Amniotic stem cell (primary cell): Measurements from ENCODE around the gene PRSS2.
"Not testable (repeated sequence)": the region's sequence is repeated elsewhere in the genome, so short reads cannot be mapped to it uniquely, and the experiment has no call there.

Experiments used
- DNase-seq: peaks from one replicate; lab custom pipeline; 2025; lab: John Stamatoyannopoulos, UW

The PRSS2 gene

DNA sequence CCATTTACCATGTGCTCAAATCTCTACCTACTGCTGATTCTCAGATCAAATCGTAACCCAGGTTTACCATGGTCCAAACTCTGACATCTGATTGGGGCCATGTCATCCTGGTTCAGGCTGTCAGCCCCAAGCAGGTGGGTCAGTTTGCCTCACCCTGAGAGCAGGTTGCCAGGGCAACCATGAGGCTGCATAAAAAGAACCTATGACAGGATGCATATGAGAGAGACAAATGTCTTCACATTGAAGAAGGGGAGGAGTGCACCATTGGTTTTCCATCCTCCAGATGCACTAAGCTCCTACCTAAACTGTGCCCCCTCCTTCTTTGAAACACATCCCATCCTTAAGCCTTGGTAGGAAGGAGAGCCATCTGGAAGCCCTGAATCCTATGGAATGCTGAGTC, 11.3 kb upstream of the PRSS2 start:
- DNase-seq = no peak

DNA sequence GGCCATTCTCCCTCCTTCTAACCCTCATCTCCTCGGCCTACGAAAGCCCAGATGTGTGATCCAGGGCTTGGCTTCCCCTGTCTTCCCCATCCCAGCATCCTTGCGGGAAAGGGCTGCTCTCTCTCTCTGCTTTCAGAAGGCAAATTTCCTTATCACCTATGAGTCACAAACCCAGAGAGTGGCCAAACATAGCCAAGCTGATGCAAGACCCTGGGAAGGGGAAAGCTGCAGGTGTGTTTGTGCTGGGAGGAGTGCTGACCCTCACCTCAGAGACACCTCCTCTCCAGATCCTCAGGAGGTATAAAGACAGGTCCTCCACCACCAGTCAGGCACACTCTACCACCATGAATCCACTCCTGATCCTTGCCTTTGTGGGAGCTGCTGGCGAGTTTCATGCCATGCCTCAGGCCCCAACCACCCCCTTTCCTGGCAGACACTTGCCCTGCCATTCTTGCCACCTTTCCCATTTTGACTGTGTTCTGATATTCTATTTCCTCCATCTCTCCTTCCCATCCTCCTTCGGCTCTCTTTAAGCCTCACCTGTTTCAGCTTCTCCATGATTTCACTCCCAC, 10.6 kb upstream of the PRSS2 start:
- no peak for DNase-seq

DNA sequence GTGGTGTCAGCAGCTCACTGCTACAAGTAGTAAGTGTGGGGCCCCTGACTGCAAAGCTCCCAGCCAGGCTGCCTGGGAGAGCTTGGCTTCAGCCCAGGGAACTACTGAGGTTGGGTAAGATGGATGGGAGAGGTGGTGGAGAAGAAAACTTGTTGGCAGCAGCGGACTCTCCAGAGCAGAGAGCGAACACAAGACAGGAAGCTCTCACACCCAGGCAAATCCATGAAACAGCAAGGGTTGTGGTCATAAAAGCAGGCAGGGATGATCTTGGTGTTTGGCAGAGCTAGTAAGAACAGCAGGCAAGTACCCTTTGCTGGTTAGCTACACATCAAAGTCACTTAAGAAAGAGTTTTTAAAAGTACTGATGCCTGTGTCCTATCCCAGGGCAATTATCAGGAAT, 9.2 kb upstream of the PRSS2 start:
- not testable (repeated sequence) for DNase-seq

DNA sequence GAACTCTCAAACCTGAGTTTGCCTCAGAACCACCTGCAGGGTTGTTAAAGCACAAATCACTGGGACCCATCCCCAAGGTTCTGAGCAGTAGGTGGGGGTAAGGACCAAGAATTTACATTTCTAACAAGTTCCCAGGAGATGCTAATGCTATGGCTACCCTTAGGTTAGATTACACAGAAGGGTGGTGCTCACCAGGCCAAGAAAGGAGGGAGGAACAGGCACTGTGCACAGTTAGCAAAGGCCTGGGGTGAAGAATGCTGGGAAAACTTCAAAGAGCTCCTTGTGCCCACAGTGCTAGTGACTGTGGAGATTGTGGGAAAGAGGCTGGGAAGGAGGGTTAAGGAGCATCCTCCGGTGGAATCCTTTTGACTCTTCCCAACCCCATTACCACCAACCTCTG, 8.7 kb upstream of the PRSS2 start:
- DNase-seq = no peak

DNA sequence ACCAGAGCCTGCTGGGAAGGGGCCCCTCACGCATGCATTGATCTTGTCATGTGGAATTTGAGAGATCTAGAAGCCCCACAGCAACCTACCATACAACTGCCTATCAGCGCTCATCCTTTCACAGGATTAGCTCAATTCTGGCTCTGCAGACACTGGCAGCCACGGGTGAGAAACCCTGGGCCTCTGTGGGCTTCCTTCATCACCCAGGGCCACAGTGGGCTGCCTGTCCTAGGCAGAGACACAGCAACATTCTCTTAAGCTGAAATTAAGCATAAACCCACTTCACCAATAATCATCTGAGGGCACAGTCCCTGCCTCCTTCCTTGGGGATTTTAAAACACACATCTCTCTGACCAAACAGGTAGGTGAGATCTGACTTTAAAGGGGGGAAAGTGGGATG, 3.3 kb upstream of the PRSS2 start:
- DNase-seq = no peak

DNA sequence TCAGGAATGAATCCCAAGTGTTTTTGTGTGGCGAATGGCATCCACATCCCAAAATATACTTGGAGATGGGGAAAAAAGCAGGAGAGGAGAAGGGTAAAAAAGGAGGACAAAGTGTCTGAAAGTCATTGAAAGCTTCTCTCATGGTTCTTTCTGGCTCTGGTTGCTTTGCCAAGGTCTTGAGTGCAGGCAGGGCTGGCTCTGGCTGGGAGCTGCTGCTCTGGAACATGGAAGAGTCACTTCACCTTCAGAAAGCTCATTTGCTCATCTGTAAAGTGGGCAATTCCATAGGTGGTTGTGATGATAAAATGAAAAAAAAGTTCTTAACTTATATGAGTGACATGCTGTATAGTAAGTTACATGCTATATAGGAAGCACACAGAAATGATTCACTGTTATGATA, 2.9 kb upstream of the PRSS2 start:
- no peak for DNase-seq

DNA sequence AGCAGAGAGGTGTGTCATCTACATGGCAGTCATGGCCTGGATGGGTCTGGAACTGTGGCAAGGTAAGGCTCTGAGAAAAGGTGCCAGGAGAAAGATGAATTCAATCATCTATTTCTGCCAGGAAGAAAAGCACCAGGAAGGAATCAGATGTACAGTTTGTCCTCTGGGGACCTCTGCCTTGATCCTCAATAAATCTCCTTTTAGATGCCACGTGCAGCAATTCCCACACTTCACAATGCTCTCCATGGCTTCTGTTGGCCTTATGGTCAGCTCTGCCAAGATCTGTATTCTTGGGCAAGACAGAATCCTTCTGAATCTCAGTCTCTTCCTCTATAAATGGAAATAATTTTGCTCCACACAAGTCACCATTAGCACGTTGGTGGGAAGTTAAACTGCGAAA, 1.9 kb upstream of the PRSS2 start:
- not testable (repeated sequence) for DNase-seq

DNA sequence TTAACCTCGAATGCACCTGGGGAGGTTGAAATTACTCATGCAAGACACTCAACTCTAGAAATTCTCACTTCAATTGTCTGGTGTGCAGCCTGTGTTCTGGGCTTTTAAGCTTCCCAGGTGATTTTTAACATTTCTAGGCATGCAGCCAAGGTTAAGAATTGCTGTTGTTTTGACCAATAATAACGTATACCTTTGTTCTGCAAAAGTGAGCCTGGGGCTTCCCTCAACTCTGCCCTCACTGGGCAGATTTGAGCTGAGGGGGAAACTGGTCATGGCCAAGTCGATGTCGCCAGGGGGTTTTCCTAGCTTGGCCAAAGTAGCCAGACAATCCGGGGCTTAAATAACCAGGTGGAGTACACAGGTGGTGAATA, 568 bp downstream of the PRSS2 start:
- DNase-seq = no peak

DNA sequence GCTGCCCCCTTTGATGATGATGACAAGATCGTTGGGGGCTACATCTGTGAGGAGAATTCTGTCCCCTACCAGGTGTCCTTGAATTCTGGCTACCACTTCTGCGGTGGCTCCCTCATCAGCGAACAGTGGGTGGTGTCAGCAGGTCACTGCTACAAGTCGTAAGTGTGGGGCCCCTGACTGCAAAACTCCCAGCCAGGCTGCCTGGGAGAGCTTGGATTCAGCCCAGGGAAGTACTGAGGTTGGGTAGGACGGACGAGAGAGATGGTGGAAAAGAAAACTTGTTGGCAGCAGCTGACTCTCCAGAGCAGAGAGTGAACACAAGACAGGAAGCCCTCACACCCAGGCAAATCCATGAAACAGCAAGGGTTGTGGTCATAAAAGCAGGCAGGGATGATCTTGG, 1.3 kb downstream of the PRSS2 start:
- DNase-seq = no peak

DNA sequence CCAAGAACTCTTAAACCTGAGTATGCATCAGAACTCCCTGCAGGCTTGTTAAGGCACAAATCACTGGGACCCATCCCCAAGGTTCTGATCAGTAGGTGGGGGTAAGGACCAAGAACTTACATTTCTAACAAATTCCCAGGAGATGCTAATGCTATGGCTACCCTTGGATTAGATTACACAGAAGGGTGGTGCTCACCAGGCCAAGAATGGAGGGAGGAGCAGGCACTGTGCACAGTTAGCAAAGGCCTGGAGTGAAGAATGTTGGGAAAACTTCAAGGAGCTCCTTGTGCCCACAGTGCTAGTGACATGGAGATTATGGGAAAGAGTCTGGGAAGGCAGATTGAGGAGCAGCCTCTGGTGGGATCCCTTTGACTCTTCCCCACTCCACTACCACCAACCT, 1.9 kb downstream of the PRSS2 start:
- no peak for DNase-seq

DNA sequence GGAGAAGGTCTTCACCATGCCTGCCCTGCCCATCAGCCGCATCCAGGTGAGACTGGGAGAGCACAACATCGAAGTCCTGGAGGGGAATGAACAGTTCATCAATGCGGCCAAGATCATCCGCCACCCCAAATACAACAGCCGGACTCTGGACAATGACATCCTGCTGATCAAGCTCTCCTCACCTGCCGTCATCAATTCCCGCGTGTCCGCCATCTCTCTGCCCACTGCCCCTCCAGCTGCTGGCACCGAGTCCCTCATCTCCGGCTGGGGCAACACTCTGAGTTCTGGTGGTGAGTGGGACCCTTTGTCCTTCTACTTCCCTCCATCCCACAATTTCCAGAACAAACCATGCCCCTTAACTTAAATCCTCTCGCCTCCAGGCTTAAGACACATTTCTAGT, 2.5 kb downstream of the PRSS2 start:
- no peak for DNase-seq

DNA sequence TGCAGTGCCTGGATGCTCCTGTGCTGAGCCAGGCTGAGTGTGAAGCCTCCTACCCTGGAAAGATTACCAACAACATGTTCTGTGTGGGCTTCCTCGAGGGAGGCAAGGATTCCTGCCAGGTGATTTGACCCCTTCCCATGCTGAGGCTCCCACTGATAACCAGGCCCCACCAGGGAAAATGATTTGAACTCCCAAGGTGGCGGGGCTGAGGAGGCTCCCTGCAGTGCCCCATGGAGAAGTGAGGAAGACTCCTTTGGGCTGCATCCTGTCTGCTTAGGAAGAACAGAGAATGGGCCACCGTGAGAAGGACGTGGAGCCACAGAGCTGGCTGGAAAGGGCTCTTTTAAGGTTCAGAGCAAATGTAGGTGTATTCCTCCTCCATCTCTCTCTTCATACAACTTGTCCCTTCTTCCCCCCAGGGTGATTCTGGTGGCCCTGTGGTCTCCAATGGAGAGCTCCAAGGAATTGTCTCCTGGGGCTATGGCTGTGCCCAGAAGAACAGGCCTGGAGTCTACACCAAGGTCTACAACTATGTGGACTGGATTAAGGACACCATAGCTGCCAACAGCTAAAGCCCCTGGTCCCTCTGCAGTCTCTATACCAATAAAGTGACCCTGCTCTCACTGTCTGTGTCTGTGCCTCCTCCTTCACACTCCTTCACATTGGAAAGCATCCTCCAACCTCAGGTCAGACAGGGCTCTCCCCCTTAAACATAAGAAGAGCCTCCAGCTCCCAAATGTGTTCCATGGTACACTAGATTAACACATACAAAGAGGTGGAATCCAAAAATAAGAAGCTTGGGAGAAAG, 3.4 kb downstream of the PRSS2 start:
- DNase-seq = no peak

DNA sequence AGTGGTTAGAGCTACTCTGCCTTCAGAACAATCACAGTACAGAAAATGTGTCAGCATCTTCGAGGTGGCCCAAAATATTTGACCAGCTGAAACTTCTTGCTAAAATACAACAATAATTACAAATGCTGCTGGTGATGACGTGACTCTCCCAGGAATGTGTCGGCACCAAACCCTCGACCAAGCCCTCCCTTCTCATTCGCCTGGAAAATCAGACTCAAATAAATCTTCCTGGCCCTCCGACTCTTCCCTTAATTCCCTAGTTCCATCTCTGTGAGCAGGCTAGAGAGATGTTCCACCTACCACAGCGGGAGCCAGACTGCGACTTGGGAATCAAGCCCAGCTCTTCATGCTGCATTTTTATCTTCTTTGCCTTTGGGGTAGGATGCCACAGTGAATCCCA, 4.1 kb downstream of the PRSS2 start:
- DNase-seq = no peak

DNA sequence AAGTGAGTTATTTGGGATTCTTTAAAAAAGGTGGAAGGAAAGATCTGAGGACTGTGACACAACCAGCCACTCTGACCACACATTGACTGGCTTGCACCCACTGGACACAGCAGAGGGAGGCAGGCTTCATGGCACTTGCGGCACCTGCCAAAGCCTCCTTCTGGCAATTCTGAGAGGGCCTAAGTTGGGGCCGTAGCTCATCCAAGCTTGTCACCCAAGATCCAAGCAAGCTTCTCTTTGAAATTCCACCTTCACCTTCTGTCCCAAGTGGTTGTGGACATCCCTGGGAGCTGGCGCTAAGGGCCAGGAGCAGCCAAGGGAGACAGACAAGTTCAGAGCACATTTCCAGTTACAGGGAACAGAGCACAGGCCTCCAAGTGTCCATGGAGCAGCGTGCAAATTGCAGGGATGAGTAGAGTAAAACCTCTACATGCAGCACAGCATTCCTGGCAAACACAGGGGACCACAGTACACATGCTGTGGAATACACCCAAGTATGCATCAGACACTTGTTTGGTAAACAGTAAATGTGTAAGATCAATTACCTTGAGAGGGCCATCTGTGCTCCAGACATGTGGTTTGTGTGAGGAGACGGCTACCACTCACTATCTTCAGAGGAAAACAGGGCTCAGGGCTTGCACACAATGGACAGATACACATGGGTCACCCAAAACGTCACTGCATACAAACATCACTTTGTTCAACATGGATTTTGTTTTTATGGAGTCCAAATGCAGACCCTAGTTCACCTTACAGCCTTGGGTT, 4.8 kb downstream of the PRSS2 start:
- not testable (repeated sequence) for DNase-seq

DNA sequence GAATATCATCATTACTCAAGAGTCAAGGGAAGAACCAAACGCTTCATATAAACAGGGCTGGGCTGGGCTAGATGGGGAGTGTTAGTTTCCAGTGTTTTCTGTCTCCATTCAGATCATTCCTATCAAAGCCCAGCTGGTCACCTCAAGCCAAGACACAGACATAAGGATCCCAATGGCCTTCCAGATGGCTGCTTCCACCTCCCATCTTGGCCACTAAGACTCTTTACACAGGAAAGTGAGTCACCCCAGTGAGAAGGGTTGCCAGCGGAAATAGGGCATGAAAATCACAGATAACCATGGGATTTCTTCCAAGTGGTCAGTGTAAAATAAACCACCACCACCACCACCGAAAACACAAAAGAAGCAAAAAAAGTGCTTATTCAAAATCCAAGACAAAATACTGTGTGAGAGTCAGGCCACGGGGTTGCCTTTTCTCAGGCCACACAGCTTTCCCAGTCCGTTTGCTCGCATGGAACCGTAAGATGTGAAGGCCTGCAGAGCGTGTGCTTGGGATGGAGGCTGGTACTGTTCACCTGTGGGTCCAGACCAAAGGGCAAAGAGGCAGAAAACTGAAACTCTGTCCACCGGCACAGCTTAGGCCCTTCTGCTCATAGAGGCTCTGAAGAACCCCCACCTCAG, 5.6 kb downstream of the PRSS2 start:
- DNase-seq = no peak

DNA sequence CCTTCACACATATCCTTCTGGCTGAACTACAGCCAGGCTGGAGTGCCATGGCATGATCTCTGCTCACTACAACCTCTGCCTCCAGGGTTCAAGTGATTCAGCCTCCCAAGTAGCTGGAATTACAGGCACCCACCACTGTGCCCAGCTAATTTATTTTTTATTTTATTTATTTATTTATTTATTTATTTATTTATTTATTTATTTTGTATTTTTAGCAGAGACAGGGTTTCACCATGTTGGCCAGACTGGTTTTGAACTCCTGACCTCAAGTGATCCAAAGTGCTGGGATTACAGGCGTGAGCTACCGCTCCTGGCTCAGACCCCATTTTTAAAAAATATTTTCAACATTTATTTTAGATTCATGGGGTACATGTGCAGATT, 6.1 kb downstream of the PRSS2 start:
- DNase-seq = not testable (repeated sequence)

DNA sequence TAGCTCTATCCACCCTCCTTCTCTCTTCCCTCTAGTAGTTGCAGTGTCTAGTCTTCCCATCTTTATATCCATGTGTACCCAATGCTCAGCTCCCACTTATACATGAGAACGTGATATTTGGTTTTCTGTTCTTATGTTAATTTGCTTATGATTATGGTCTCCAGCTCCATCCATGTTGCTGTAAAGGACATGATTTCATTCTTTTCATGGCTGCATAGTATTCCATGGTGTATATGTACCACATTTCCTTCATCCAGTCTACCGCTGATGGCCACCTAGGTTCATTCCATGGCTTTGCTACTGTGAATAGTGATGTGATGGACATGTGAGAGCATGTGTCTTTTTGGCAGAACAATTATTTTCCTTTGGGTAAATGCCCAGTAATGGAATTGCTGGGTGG, 6.5 kb downstream of the PRSS2 start:
- no peak for DNase-seq

DNA sequence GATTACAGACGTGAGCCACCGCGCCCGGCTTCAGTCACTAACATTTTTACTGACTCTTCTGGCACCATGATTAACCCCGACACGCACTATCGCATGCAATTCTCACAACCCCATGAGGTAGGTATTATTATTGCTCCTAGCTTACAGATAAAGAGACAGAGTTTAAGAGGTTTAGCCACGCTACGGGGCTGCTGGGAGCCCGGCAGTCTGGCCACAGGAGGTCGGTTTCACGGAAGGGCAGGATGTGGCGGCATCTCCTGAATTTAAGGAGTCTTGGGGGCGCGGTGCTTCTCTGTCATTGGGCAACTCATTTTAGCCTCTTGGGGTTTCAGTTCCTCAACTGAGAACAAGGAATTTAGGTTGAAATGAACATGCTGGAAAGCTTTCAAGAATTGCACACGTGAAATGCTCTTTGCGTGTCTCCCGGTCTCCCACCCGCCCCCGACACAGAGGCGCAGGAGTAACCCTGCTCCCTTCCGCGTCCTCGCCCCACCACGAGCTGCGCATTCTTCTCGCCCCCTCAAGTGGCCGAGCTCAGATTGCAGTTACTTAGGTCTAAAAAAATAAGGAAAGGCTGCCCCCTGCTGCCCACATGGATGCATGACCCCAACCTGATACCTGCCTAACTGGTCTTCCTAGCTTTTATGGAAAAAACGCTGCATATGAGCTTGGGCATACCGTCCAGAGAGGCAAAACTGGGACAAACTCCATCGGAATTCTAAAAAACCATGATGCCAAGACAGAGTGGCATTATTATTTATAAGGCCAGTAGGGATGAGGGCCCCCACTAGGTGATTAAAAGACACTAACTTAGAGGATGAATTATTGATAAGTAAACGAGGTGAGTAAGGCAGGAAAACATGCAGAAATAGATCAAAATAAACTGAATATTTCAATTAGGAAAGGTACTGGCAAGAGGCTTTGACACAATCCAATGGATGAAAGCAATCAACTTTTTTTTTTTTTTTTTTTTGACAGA, 12.4 kb downstream of the PRSS2 start:
- DNase-seq = peak; percentile 91

DNA sequence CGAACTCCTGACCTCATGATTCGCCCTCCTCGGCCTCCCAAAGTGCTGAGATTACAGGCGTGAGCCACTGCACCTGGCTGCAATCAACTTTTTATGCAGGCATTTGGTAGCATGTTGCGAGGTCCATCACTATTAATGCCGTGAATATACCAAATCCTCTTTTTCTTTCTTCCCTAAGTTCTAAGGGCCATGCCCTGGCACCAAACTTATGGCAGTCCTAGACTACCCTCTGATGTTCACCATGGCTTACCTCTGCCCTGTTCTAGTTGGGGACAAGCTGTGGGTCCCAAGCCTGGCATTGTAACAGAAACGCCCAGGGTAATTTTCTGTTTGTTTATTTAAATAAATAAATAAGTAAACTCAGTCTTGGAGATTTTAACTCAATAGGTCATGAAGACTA, 13.3 kb downstream of the PRSS2 start:
- DNase-seq = no peak

DNA sequence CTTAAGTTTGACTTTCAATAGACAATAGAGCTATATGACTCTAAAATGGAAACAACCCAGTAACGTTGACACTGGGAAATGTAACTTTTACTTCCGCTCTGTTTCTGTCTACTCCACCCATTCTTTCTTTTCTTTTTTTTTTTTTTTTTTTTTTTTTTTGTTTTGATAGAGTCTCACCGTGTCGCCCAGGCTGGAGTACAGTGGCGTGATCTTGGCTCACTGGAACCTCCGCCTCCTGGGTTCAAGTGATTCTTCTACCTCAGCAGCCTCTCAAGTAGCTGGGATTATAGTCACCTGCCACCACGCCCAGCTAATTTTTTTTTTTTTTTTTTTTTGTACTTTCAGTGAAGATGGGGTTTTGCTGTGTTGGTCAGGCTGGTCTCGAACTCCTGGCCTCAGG, 13.9 kb downstream of the PRSS2 start:
- DNase-seq = no peak

DNA sequence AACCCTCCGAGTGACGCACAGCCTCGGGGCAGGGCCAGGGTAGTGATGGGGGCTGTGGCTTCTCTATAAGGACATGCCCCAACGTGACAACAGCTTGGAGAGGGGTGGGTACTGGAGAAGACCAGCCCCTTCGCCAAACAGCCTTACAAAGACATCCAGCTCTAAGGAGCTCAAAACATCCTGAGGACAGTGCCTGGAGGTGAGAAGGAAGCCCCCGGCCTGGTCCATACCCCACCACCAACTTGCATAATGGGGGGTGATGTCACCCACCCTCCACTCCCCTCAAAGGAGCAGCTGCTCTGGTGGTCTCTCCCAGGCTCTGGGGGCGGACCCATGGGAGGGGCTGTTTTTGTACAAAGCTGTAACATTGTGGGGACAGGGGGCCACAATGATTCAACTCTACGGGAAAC, 15.1 kb downstream of the PRSS2 start:
- no peak for DNase-seq
